Liver (tissue), 9 donors: ENCODE measurements around the gene FDX1. TPM values are rescaled to one million over a fixed set of nuclear protein-coding genes. Genes with fewer than 3 reads are reported as not detected.

Experiments used
- DNase-seq: peaks from one replicate; pipeline ENCODE4 v3.0.0-alpha.2; 2017; ENCODE audit warnings: low spot score
- H3K27ac ChIP-seq, 2 donors: one replicate each; pipeline ENCODE4 v1.7.0; 2013; ENCODE audit warnings: inconsistent platforms in 2 of 2, low read length in 2 of 2, control low read depth in 1 of 2, low read depth in 1 of 2, mild to moderate bottlenecking in 1 of 2
- H3K27me3 ChIP-seq, 4 donors: one replicate each; pipeline versions ENCODE4 v1.6.1 to v1.7.0; 2013; ENCODE audit warnings: low read length in 3 of 4, inconsistent platforms in 1 of 4, mild to moderate bottlenecking in 1 of 4, moderate library complexity in 1 of 4; ENCODE audit not compliant: control insufficient read depth in 4 of 4, insufficient read depth in 4 of 4
- H3K36me3 ChIP-seq, 4 donors: one replicate each; pipeline versions ENCODE4 v1.6.1 to v1.7.0; 2013; ENCODE audit warnings: low read length in 3 of 4, mild to moderate bottlenecking in 3 of 4, low read depth in 1 of 4, moderate library complexity in 1 of 4; ENCODE audit not compliant: control insufficient read depth in 4 of 4, insufficient read depth in 3 of 4
- H3K4me1 ChIP-seq, 4 donors: one replicate each; pipeline versions ENCODE4 v1.6.1 to v1.7.0; 2013; ENCODE audit warnings: low read length in 3 of 4, mild to moderate bottlenecking in 3 of 4, moderate library complexity in 1 of 4; ENCODE audit not compliant: control insufficient read depth in 4 of 4, insufficient read depth in 4 of 4
- H3K4me3 ChIP-seq, 3 donors: one replicate each; pipeline versions ENCODE4 v1.6.1 to v1.7.0; 2013; ENCODE audit warnings: low read length in 3 of 3, control low read depth in 1 of 3, low read depth in 1 of 3, mild to moderate bottlenecking in 1 of 3
- H3K9ac ChIP-seq, 2 donors: one replicate each; pipeline ENCODE4 v1.7.0; 2013; ENCODE audit warnings: low read length in 2 of 2, mild to moderate bottlenecking in 2 of 2, moderate library complexity in 2 of 2, control low read depth in 1 of 2, low read depth in 1 of 2
- H3K9me3 ChIP-seq, 4 donors: one replicate each; pipeline versions ENCODE4 v1.6.1 to v1.7.0; 2013; ENCODE audit warnings: low read length in 3 of 4; ENCODE audit not compliant: control insufficient read depth in 4 of 4
- EGR1 ChIP-seq, 2 donors: IDR thresholded peaks; 2 replicates each; pipeline ENCODE4 v1.6.1; 2016 to 2018; ENCODE audit warnings: antibody characterized with exemption in 2 of 2, low read depth in 2 of 2
- FOXA1 ChIP-seq: IDR thresholded peaks from 2 replicates; pipeline ENCODE4 v1.6.1; 2016; ENCODE audit warnings: antibody characterized with exemption
- FOXA2 ChIP-seq: IDR thresholded peaks from 2 replicates; pipeline ENCODE4 v1.6.1; 2016; ENCODE audit warnings: antibody characterized with exemption
- GABPA ChIP-seq, 2 donors: IDR thresholded peaks in 1 of 2; conservative IDR thresholded peaks in 1 of 2; 2 replicates each; pipeline ENCODE4 v1.6.1; 2016; ENCODE audit warnings: antibody characterized with exemption in 2 of 2, mild to moderate bottlenecking in 1 of 2, moderate library complexity in 1 of 2
- HNF4A ChIP-seq, 2 donors: conservative IDR thresholded peaks; 2 replicates each; pipeline ENCODE4 v1.6.1; 2016; ENCODE audit warnings: antibody characterized with exemption in 2 of 2, mild to moderate bottlenecking in 2 of 2
- HNF4G ChIP-seq: IDR thresholded peaks from 2 replicates; pipeline ENCODE4 v1.6.1; 2016; ENCODE audit warnings: antibody characterized with exemption
- JUND ChIP-seq, 2 donors: IDR thresholded peaks; 2 replicates each; pipeline ENCODE4 v1.6.1; 2016; ENCODE audit warnings: antibody characterized with exemption in 2 of 2
- NR2F2 ChIP-seq: IDR thresholded peaks from 2 replicates; pipeline ENCODE4 v1.6.1; 2016; ENCODE audit warnings: antibody characterized with exemption
- RXRA ChIP-seq, 2 donors: IDR thresholded peaks; 2 replicates each; pipeline ENCODE4 v1.6.1; 2017 to 2018; ENCODE audit warnings: antibody characterized with exemption in 2 of 2, mild to moderate bottlenecking in 1 of 2
- SP1 ChIP-seq: IDR thresholded peaks from 2 replicates; pipeline ENCODE4 v1.6.1; 2018; ENCODE audit warnings: antibody characterized with exemption, mild to moderate bottlenecking
- TAF1 ChIP-seq: conservative IDR thresholded peaks from 2 replicates; pipeline ENCODE4 v1.6.1; 2016; ENCODE audit warnings: antibody characterized with exemption, mild to moderate bottlenecking
- YY1 ChIP-seq: IDR thresholded peaks from 2 replicates; pipeline ENCODE4 v1.6.1; 2016; ENCODE audit warnings: antibody characterized with exemption, mild to moderate bottlenecking
- WGBS: extraction: QIAGEN DNeasy Blood & Tissue Kit; methylation state at CpG from one replicate; pipeline ENCODE4 v1.1.7; 2013; 5-methylcytosine and 5-hydroxymethylcytosine counted together
- polyA plus RNA-seq, 2 donors: library from polyadenylated mRNA; stranded (reverse) in 1 of 2; unstranded in 1 of 2; fragments of 200-250 nt in 1 of 2; fragments of >200 nt in 1 of 2; fragmentation: Nextera tagmentation in 1 of 2; extraction: Ambion mirVana in 1 of 2; gene quantifications; one replicate each; pipeline versions ENCODE4 v1.2.1 to v1.2.3, GENCODE V29; 2013 to 2015
- total RNA-seq, 2 donors: library from RNA; depleted of rRNA; stranded (reverse); fragments of >200 nt; gene quantifications; one replicate each; pipeline ENCODE4 v1.2.3, GENCODE V29; 2014
- TF ChIP-seq, protein P1 (sequence below): IDR thresholded peaks from 2 replicates; pipeline ENCODE4 v1.6.1; 2016; ENCODE audit warnings: antibody characterized with exemption
- TF ChIP-seq, protein P2 (sequence below): IDR thresholded peaks from 2 replicates; pipeline ENCODE4 v1.6.1; 2016; ENCODE audit warnings: antibody characterized with exemption
- TF ChIP-seq, protein P3 (sequence below): fragments of 150-350 bp; IDR thresholded peaks from 2 replicates; pipeline ENCODE4 v1.5.1; 2017; ENCODE audit warnings: improper control_type of control experiment, low read depth, low read length; ENCODE audit not compliant: missing input control
- TF ChIP-seq, protein P4 (sequence below): IDR thresholded peaks from 2 replicates; pipeline ENCODE4 v1.6.1; 2016; ENCODE audit warnings: antibody characterized with exemption, mild to moderate bottlenecking
- TF ChIP-seq, protein P5 (sequence below): IDR thresholded peaks from 2 replicates; pipeline ENCODE4 v1.6.1; 2016; ENCODE audit warnings: antibody characterized with exemption
- donor health status: healthy.
- donor health status: healthy.
- donor health status: healthy.
- donor health status: healthy.
- donor health status: healthy.

FDX1 gene
- total and polyA plus RNA-seq, 4 donors = 6.8 to 28.8 (median 17.1) TPM

DNA sequence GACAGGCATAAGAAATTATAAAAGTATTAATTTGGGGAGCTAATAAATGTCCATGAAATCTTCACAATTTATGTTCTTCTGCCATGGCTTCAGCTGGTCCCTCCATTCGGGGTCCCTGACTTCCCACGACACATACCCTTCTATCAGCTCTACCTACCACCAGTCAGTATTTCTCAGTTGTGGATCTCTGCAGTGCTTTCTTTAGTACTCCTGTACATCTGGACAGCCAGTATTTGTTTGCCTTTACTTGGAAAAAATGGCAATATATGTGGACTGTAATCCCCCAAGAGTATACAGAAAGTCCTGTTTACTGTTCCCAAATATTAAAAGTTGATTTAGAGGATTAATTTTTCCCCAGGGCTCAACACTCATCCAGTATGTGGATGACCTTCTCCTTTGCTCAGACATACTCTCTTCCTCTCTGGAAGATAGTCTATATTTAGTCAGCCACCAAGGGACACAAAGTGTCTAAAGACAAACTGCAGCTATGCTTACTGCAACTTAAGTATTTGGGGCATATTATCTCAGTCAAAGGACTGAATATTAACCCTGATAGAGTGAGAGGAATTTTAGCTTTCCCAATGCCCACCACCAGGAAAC is 7.3 kb upstream of the FDX1 start:
- no peak overlapping the region for H3K9ac ChIP-seq
- no peaks in the 10 kb centered on the region for H3K9me3 ChIP-seq
- WGBS = 95% methylated on average over 2 of the region's 2 CpGs
- H3K27me3 ChIP-seq = no peaks in the 10 kb centered on the region
- no peaks in the 10 kb centered on the region for H3K36me3 ChIP-seq
- no peak for DNase-seq
- TF ChIP-seq SP1 (no peak), GABPA (IDR thresholded peaks at IDR 0.05 in 1 of 2, conservative IDR thresholded peaks at IDR 0.05 in 1 of 2) (no peak), FOXA1 (no peak), NR2F2 (no peak), HNF4G (no peak), YY1 (no peak), JUND (IDR thresholded peaks at IDR 0.05) (no peak), EGR1 (IDR thresholded peaks at IDR 0.05; ENCODE audit: low read depth in 2 of 2) (no peak), TAF1 (no peak), RXRA (IDR thresholded peaks at IDR 0.05) (no peak), FOXA2 (no peak), HNF4A (conservative IDR thresholded peaks at IDR 0.05) (no peak)
- TF ChIP-seq, protein P1, sequence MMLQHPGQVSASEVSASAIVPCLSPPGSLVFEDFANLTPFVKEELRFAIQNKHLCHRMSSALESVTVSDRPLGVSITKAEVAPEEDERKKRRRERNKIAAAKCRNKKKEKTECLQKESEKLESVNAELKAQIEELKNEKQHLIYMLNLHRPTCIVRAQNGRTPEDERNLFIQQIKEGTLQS = no peak
- TF ChIP-seq, protein P2, sequence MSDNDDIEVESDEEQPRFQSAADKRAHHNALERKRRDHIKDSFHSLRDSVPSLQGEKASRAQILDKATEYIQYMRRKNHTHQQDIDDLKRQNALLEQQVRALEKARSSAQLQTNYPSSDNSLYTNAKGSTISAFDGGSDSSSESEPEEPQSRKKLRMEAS = no peak
- TF ChIP-seq, protein P3, sequence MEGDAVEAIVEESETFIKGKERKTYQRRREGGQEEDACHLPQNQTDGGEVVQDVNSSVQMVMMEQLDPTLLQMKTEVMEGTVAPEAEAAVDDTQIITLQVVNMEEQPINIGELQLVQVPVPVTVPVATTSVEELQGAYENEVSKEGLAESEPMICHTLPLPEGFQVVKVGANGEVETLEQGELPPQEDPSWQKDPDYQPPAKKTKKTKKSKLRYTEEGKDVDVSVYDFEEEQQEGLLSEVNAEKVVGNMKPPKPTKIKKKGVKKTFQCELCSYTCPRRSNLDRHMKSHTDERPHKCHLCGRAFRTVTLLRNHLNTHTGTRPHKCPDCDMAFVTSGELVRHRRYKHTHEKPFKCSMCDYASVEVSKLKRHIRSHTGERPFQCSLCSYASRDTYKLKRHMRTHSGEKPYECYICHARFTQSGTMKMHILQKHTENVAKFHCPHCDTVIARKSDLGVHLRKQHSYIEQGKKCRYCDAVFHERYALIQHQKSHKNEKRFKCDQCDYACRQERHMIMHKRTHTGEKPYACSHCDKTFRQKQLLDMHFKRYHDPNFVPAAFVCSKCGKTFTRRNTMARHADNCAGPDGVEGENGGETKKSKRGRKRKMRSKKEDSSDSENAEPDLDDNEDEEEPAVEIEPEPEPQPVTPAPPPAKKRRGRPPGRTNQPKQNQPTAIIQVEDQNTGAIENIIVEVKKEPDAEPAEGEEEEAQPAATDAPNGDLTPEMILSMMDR = no peak
- TF ChIP-seq, protein P4, sequence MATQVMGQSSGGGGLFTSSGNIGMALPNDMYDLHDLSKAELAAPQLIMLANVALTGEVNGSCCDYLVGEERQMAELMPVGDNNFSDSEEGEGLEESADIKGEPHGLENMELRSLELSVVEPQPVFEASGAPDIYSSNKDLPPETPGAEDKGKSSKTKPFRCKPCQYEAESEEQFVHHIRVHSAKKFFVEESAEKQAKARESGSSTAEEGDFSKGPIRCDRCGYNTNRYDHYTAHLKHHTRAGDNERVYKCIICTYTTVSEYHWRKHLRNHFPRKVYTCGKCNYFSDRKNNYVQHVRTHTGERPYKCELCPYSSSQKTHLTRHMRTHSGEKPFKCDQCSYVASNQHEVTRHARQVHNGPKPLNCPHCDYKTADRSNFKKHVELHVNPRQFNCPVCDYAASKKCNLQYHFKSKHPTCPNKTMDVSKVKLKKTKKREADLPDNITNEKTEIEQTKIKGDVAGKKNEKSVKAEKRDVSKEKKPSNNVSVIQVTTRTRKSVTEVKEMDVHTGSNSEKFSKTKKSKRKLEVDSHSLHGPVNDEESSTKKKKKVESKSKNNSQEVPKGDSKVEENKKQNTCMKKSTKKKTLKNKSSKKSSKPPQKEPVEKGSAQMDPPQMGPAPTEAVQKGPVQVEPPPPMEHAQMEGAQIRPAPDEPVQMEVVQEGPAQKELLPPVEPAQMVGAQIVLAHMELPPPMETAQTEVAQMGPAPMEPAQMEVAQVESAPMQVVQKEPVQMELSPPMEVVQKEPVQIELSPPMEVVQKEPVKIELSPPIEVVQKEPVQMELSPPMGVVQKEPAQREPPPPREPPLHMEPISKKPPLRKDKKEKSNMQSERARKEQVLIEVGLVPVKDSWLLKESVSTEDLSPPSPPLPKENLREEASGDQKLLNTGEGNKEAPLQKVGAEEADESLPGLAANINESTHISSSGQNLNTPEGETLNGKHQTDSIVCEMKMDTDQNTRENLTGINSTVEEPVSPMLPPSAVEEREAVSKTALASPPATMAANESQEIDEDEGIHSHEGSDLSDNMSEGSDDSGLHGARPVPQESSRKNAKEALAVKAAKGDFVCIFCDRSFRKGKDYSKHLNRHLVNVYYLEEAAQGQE = no peak
- TF ChIP-seq, protein P5, sequence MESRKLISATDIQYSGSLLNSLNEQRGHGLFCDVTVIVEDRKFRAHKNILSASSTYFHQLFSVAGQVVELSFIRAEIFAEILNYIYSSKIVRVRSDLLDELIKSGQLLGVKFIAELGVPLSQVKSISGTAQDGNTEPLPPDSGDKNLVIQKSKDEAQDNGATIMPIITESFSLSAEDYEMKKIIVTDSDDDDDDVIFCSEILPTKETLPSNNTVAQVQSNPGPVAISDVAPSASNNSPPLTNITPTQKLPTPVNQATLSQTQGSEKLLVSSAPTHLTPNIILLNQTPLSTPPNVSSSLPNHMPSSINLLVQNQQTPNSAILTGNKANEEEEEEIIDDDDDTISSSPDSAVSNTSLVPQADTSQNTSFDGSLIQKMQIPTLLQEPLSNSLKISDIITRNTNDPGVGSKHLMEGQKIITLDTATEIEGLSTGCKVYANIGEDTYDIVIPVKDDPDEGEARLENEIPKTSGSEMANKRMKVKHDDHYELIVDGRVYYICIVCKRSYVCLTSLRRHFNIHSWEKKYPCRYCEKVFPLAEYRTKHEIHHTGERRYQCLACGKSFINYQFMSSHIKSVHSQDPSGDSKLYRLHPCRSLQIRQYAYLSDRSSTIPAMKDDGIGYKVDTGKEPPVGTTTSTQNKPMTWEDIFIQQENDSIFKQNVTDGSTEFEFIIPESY = no peak
- H3K4me1 ChIP-seq = no peaks in the 10 kb centered on the region
- no peak overlapping the region for H3K27ac ChIP-seq
- H3K4me3 ChIP-seq = no peak overlapping the region
